GM12865 (cell line): ENCODE results near the gene C20orf204.

ENCODE experiments used
- DNase-seq: peaks from one replicate; pipeline ENCODE4 v3.0.0; 2010; ENCODE audit warnings: low read depth
- H3K4me3 ChIP-seq: 2 replicates; pipeline ENCODE4 v1.5.1; 2011; ENCODE audit warnings: mild to moderate bottlenecking, low read depth, low read length, control low read depth
- CTCF ChIP-seq: IDR thresholded peaks from 2 replicates; pipeline ENCODE4 v1.5.1; 2011; ENCODE audit warnings: low read length, control low read depth, low read depth, inconsistent platforms; ENCODE audit not compliant: insufficient read depth; ENCODE audit errors: missing control alignments

Gene C20orf204

GRCh38 chr20:64074963-64075362, 39.0 kb downstream of the C20orf204 start:
- DNase-seq = no peak
- no peak overlapping the region for H3K4me3 ChIP-seq
- TF ChIP-seq CTCF = no peak

GRCh38 chr20:64075556-64075955, 39.6 kb downstream of the C20orf204 start:
- DNase-seq = no peak
- no peak overlapping the region for H3K4me3 ChIP-seq
- no peak for TF ChIP-seq CTCF

- no peak for TF ChIP-seq CTCF
- no peak for DNase-seq
- peak overlapping the region; percentile 60 for H3K4me3 ChIP-seq
Observed at GRCh38 chr20:64076061-64076997, 40.3 kb downstream of the C20orf204 start.

- H3K4me3 ChIP-seq = peak overlapping the region; percentile 60
- TF ChIP-seq CTCF = no peak
- DNase-seq = peak; percentile 76
Observed at GRCh38 chr20:64077094-64077493, 41.1 kb downstream of the C20orf204 start.

GRCh38 chr20:64077541-64077875, 41.5 kb downstream of the C20orf204 start:
- peak overlapping the region; percentile 60 for H3K4me3 ChIP-seq
- TF ChIP-seq CTCF = no peak
- DNase-seq = no peak

- peak; percentile 81 for DNase-seq
- no peak for TF ChIP-seq CTCF
- H3K4me3 ChIP-seq = peak overlapping the region; percentile 60
Observed at GRCh38 chr20:64077876-64078551, 42.0 kb downstream of the C20orf204 start.
